NOMO-1 (cell line): Measurements from ENCODE around the gene COL27A1.
"Not testable (repeated sequence)": the region's sequence is repeated elsewhere in the genome, so short reads cannot be mapped to it uniquely, and the experiment has no call there.

ENCODE experiments used
- DNase-seq, 2 experiments: peaks; one replicate each; lab custom pipeline; 2025; ENCODE audit not compliant: unreplicated experiment in 2 of 2; lab: John Stamatoyannopoulos, UW

Gene COL27A1

GRCh38 chr9:114314881-114315722 is 159.8 kb downstream of the COL27A1 start:
- DNase-seq = no peak

- no peak for DNase-seq
These were observed 160.5 kb downstream of the COL27A1 start for GRCh38 chr9:114315723-114316363.

GRCh38 chr9:114316605-114317230 is 161.4 kb downstream of the COL27A1 start:
- DNase-seq = no peak

GRCh38 chr9:114317665-114318357 is 162.5 kb downstream of the COL27A1 start:
- peak; percentile 12 to 81 for DNase-seq

- DNase-seq = no peak
These were observed 163.1 kb downstream of the COL27A1 start for GRCh38 chr9:114318416-114318815.

GRCh38 chr9:114319147-114319546 is 163.8 kb downstream of the COL27A1 start:
- DNase-seq = no peak

- DNase-seq = not testable (repeated sequence)
These were observed 165.4 kb downstream of the COL27A1 start for GRCh38 chr9:114320710-114321109.

GRCh38 chr9:114321759-114322158 is 166.4 kb downstream of the COL27A1 start:
- DNase-seq = no peak

GRCh38 chr9:114322160-114322818 is 167.0 kb downstream of the COL27A1 start:
- DNase-seq = not testable (repeated sequence)

- not testable (repeated sequence) for DNase-seq
These were observed 167.6 kb downstream of the COL27A1 start, which contains the start of gene ORM1 for GRCh38 chr9:114322831-114323531. Gene ORM1 (plus strand): TSS chr9:114323098. CDS start chr9:114323134, 36 bp downstream.

- not testable (repeated sequence) for DNase-seq
These were observed 168.5 kb downstream of the COL27A1 start for GRCh38 chr9:114323849-114324248.

GRCh38 chr9:114324492-114324891 is 169.2 kb downstream of the COL27A1 start:
- no peak for DNase-seq

GRCh38 chr9:114324965-114325364 is 169.6 kb downstream of the COL27A1 start:
- DNase-seq = not testable (repeated sequence)

GRCh38 chr9:114325684-114326254 is 170.4 kb downstream of the COL27A1 start:
- not testable (repeated sequence) for DNase-seq

GRCh38 chr9:114327749-114328148 is 172.4 kb downstream of the COL27A1 start:
- no peak for DNase-seq

- not testable (repeated sequence) for DNase-seq
These were observed 173.1 kb downstream of the COL27A1 start for GRCh38 chr9:114328357-114328820.

GRCh38 chr9:114328937-114329624 is 173.7 kb downstream of the COL27A1 start:
- DNase-seq = not testable (repeated sequence)

GRCh38 chr9:114329625-114330022 is 174.3 kb downstream of the COL27A1 start, which contains the start of gene ORM2:
Gene ORM2 (plus strand): TSS chr9:114329869. CDS start chr9:114329905, 36 bp downstream.
- not testable (repeated sequence) for DNase-seq
